Activated CD4-positive, alpha-beta T cell treated with anti-CD3 and anti-CD28 coated beads, Interleukin-2, amount 50 U/mL, for 1 hour (primary cell): Measurements from ENCODE around the gene PTCD1.
A peak's percentile ranks its signal among the peaks of the same experiment; 100 is the strongest.
"Not testable (repeated sequence)": the region's sequence is repeated elsewhere in the genome, so short reads cannot be mapped to it uniquely, and the experiment has no call there.

Experiments
- DNase-seq: peaks from one replicate; pipeline ENCODE4 v3.0.0-alpha.2; 2020

The PTCD1 gene

DNA sequence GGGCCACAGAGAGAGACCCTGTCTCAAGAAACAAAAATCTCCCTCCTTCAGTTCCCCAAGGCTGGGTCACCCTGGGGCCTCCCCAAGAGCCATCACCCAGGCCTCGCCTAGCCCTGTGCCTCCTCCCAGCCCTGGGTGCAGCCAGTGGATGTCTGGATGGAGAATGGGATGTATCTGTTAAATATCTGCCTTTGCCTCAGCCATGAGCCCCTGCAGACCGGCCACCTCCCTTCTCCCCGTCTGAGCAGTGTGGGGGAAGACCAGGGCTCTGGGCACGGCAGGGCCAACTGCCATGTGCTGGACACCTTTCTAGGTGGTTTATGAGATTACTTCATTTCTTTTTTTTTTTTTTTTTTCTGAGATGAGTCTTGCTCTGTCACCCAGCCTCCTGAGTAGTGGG lies 54.1 kb downstream of the PTCD1 start:
- no peak for DNase-seq

DNA sequence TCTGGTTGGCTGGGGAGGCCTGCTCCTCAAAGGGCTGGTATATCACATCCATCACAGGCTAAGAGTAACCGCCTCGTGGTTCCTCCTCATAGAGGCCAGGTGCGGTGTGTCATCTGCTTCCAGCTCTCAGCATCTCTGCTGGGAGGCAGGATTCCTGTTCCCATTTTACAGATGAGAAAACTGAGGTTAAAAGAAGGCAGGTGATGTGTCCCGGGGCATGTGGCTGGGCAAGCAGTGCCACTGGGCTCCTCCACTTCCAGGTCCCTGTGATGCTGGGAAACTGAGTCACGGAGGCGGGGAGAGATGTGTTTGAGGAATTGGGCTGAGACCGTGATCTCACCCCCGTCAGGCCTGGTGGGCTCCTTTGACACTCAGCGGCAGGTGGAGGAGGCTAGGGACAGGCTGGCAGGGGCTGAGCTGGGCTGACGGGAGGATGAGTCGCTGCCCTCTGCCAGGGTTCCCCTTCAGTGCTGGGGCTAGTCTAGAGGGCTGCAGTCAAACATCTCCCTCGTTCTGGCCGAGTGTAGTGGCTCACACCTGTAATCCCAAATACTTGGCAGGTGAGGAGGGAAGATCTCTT lies 54.7 kb downstream of the PTCD1 start:
- no peak for DNase-seq

DNA sequence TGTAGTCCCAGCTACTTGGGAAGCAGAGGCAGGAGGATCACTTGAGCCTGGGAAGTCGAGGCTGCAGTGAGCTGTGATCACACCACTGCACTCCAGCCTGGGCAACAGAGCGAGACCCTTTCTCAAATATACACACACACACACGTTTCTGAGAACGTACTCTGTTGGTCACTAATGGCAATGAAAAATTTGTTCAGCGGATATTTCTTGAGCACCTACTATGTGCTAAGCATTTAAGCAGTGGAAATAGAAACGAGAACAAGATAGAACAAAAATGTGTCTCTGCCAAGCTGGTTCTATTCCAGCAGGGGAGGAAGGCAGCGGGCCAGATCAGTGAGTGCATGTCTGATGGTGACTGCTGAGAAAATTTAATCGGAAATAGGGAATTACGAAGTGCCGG lies 55.4 kb downstream of the PTCD1 start:
- no peak for DNase-seq

DNA sequence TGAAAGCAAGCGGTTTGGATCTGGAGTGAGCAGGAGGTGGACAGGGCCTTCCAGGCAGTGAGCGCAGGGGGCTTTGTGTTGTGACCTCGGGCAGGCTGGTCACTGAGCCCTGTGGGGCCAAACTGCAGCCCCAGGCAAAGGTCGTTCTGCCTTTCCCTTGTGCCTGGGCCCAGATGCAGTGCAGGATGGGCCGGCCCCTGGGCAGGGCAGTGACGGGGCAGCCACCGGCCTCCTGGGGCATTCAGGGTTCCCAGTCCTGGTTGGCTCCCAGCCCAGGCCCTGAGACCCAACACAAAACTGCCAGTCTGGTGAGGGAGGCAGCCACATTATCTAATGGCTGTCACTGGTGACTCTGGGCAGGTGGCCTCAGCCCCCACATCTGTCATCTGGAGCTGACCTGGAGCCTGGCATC lies 56.9 kb downstream of the PTCD1 start:
- DNase-seq, result no peak

DNA sequence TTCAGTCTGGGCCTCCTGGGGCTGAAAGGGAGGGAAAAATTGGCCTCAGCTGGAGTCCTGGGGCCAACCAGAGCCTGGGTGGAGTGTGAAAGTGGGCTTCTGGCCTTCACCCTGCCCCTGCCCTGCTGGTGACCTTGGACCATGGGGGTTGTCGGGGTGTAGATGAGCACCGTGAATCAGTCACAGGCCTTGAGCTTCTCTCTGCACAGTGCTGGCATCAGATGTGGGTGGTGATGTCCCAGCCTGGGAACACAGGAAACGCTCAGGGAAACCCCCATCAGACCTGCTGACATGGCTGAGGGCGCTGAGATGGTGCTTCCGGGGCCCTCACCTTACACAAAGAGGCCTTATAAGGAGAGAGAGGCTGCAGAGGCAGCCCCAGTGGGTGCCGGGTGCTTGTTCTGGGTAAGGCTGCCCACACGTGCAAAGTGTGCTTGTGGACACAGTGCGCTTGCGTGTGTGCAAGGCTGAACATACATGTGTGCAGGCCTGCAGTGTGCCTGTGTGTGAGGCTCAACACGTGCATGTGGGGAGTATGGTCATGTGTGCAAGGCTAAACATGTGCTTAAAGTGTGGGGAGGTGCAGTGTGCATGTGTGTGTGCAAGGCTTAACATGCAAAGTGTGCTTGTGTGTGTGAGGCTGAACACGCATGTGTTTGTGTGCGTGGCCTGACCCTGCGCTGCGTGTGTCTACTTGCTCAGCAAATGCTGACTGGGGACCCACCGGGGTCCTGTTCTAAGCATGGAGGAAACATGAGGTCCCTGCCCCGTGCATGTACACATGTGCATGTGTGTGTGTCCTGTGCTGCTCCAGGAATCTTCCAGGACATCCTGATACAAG lies 57.6 kb downstream of the PTCD1 start:
- peak; percentile 87 for DNase-seq

DNA sequence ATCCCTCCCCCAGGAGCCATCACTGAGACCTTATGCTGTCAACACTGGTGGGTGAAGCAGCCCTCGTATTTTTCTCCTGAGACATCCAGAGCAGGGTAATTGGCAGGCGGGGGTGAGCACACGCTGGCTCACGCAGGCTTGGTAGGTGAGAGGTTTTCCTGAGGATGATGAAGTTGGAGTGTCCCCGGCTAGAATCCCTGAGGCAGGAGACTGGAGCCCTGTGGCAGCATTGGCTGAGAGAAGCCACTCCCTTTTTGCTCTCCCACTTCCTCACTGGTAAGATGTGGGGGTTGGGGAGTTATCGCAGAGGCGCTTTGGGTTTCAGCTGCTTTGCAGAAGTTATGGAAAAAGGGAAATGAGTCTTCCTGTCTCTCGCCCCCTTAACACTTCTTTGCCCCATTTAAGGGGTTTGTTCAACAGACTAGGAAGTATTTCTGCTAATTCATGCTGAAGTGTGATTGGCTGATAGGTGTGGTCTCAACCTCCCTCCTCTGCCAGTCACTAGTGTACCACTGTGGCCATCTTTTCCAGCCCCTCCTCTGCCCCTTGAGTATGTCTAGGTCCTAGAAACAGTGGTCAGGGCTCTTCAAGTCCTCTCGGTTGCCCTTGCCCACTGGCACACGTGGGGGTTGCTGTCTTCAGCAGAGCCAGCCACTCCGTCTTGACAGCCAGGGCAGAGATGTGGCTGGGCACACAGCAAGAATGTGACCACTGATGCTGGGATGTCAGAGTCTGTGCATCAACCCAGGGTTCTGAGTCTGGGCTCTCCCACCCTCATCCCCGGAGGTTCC lies 58.4 kb downstream of the PTCD1 start:
- no peak for DNase-seq

DNA sequence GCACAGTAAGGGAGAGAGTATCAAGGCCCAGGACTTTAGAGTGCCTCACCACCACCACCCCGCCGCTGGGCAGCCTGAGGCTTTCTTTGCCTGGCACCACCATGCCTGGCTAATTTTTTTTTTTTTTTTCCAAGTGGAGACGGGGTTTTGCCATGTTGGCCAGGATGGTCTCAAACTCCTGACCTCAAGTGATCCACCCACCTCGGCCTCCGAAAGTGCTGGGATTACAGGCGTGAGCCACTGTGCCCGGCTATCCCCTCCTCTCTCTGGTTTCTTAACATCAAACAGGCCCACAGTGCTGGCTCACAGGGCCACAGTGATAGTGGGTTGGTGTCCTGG lies 58.9 kb downstream of the PTCD1 start:
- DNase-seq, result not testable (repeated sequence)

DNA sequence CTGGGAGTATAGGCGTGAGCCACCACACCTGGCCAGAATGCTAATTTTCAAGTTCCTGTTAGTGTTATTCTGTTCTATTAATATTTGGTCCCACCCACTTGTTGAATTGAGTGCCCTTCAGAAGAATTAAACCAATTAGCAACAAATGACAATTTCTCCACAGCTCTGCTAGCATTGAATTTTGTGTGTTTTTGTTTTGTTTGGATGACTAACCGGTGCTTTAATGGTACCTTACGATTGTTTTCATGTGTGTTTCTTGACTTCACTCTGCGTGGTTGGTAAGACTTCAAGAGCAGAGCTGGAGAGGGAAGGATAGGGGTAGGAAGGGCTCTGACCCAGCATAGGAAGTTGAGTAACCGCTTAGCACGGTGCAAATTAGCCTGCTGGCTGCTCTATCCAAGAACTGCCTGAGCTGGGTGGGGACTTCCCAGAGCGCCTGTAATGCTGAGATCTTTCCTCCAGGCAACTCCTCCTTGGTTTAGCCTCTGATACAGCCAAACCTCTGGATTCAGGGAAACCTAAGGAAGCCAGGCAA lies 59.5 kb downstream of the PTCD1 start:
- DNase-seq, result peak; percentile 45

DNA sequence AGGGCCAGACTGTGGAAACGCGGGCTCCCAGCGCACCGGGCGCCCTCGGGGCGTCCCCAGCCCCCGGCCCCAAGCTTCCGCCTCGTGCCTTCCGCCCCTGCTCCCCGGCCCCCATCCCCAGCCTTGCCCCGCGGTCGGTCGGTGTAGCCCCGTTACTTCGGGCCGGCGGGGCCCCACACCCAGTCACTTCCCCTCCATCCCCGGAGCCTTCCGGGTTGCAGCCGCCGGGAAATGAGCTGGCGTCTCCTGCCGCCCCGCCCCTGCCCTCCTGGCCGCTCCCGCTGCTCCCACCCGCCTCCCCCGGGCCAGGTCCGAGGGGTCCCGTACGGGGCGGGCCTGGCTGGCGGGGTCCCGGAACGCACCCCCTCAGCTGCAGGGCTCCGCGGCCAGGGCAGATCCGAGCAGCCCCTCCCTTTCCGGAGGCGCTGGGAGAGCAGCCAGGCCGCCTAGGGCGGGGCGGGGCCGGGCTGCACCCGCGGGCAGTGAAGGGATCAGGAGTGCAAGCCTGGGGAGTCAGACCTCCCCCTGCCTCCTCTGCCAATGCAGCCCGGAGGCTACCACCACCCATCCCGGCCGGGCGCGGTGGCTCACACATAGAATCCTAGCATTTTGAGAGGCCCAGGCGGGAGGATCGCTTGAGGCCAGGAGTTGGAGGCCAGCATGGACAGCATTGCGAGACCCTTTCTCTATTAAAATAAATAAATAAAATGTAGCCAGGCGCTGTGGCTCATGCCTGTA lies 63.4 kb downstream of the PTCD1 start:
- peak; percentile 55 for DNase-seq

GRCh38 chr7:99374111-99375064 lies 64.2 kb downstream of the PTCD1 start, which contains the start of gene ARPC1B:
Gene ARPC1B (plus strand): TSS chr7:99374730. CDS start chr7:99385715, 10,985 bp downstream.
- peak; percentile 84 for DNase-seq

DNA sequence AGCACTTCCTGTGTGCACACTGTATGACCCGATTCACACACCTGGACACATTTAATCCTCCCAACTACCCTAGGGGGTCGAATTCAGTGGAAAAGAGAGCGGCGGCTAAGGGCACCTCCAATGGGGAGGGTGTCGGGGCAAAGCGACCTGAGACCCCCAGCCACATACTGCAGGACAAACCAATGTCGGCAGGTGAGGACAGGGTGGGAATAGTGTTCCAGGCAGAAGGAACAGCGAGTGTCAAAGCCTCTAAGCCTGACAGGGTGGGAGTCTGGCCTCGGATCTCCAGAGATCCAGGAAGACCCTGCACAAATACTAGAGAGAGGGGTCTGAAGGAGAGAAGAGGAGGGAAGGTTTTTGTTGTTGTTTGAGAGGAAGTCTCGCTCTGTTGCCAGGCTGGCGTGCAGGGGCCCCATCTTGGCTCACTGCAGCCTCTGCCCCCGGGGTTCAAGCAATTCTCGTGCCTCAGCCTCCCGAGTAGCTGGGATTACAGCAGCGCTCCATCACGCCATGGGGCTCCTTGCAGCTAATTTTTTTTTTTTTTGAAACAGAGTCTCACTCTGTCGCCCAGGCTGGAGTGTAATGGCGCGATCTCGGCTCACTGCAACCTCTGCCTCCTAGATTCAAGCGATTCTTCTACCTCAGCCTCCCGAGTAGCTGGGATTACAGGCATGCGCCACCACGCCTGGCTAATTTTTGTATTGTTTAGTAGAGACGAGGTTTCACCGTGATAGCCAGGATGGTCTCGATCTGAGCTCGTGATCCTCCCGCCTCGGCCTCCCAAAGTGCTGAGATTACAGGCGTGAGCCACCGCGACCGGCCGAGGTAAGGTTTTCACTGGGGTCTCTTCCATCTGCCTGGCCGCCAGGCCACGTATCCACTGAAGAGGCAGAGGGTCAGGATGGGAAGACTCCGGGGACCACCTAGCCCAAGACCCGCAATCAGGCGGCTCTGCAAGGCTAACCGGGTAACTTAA lies 65.2 kb downstream of the PTCD1 start:
- DNase-seq, result no peak

GRCh38 chr7:99372275-99373090 lies 66.1 kb downstream of the PTCD1 start:
- DNase-seq, result no peak

DNA sequence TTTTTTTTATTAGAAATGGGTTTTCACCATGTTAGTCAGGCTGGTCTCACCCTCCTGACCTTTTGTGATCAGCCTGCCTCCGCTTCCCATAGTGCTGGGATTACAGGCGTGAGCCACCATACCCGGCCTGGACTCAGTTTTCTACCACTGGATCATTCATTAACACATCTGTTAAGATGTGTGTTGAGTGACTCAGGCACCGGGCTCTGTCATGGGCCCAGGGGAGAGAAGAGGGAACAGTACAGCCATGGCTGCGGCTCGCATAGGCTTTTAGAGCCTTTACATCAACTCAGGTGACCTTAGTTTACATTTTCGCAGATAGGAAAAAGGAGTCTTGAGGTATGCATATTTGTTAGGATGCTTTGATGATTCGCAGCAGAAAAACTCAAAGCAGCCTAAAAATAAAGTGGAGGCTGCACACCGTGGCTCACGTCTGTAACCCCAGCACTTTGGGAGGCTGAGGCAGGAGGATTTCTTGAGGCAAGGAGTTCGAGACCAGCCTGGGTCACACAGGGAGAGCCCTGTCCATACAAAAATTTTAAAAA lies 67.2 kb downstream of the PTCD1 start:
- no peak for DNase-seq

DNA sequence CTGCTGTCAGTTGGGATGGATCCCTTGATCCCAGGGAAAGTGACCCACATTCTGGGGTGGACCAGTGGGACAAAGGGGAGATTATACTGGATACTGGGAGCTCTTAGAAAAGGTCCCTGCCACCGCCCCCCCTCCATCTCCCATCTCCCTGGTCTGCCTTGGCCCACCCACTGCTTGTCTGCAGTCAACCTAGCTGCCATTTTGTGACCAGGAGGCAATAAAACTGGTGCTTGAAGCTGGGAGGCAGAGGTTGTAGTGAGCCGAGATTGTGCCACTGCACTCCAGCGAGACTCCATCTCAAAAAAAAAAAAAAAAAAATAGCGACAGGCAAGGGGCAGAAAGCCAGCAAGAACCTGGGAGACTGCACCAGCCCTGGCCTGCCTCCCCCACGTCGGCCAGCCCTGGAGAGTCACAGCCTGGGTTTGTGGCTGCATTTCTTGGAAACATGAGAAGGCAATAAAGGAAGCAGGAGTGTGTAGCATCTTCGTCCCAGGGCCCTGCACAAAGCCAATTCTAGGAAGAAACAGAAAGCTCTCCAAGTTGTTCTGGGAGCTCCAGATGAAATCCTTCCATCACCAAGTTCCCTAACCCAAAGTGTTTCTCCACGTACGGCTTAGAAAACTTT lies 68.7 kb downstream of the PTCD1 start:
- DNase-seq, result no peak

- no peak for DNase-seq
These were observed 69.7 kb downstream of the PTCD1 start for GRCh38 chr7:99368750-99369389.
